Transverse colon (tissue), 3 donors: Measurements from ENCODE around the gene PKP1.

Source experiments
- EP300 ChIP-seq: sonication (generic); formaldehyde crosslinking; IDR thresholded peaks from one replicate; pipeline ENCODE4 v1.6.1; 2017; ENCODE audit warnings: antibody characterized with exemption, low read depth
- TF ChIP-seq, protein P1 (sequence below), 5 experiments: fragments of 200-600 bp in 3 of 5; fragments of 450-650 bp in 2 of 5; sonication (generic) in 3 of 5; IDR thresholded peaks; 1 replicate in 2 of 5; 2 replicates in 3 of 5; pipeline ENCODE4 v1.5.1; 2016 to 2017; ENCODE audit warnings: antibody characterized with exemption in 5 of 5, inconsistent platforms in 3 of 5, mild to moderate bottlenecking in 2 of 5, moderate library complexity in 1 of 5

DNA sequence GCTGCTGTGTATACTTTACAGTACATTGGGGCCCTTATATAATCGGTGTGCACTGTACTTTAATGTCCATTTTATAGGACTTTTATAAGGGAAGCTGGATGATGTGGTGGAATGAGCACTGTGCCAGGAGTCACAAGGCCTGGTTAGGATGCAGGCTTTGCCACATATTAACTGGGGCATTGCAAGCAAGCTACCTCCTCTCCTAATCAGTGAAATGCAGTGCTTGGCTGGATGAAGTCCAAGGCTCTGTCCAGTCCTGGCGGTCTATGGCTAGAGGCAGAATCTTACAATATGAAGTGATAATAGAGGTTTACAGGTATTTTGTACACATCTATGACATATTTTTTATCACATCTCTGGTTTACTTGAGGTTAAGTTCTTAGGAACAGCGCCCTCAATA lies 1.7 kb upstream of the PKP1 start:
- TF ChIP-seq EP300: no peak
- TF ChIP-seq, protein P1, sequence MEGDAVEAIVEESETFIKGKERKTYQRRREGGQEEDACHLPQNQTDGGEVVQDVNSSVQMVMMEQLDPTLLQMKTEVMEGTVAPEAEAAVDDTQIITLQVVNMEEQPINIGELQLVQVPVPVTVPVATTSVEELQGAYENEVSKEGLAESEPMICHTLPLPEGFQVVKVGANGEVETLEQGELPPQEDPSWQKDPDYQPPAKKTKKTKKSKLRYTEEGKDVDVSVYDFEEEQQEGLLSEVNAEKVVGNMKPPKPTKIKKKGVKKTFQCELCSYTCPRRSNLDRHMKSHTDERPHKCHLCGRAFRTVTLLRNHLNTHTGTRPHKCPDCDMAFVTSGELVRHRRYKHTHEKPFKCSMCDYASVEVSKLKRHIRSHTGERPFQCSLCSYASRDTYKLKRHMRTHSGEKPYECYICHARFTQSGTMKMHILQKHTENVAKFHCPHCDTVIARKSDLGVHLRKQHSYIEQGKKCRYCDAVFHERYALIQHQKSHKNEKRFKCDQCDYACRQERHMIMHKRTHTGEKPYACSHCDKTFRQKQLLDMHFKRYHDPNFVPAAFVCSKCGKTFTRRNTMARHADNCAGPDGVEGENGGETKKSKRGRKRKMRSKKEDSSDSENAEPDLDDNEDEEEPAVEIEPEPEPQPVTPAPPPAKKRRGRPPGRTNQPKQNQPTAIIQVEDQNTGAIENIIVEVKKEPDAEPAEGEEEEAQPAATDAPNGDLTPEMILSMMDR (IDR thresholded peaks at IDR 0.05): no peak
